NCI-H69 (cell line): ENCODE results near the gene EDA.
A peak's percentile ranks its signal among the peaks of the same experiment; 100 is the strongest.
"Not testable (repeated sequence)": the region's sequence is repeated elsewhere in the genome, so short reads cannot be mapped to it uniquely, and the experiment has no call there.

ENCODE experiments used
- DNase-seq: peaks from one replicate; lab custom pipeline; 2025; lab: John Stamatoyannopoulos, UW

Gene EDA

DNA sequence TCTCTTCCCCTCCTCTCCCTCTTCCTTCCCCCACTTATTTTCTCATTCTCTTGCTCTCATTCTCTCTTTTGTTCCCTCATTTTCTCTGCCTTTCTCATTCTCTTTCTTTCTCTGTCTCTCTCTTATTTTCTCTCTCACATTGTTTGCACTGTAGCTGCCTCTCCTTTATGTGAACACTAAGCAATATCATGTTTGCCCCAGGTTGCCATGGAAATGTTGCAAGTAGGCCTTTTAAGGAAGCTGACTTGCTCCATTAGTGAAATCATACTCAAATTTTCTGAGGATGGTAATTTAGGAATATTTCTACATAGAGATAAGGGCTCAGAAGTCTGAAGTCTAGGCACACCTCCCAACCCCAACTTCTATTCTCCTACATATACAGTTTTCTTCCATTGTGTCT, 130.1 kb downstream of the EDA start:
- DNase-seq: no peak

- DNase-seq: no peak
Measured at GRCh38 chrX:69748055-69748454, 132.1 kb downstream of the EDA start.

- DNase-seq: no peak
Measured at GRCh38 chrX:69759921-69760625, 144.2 kb downstream of the EDA start.

- DNase-seq: no peak
Measured at GRCh38 chrX:69761633-69762032, 145.7 kb downstream of the EDA start.

DNA sequence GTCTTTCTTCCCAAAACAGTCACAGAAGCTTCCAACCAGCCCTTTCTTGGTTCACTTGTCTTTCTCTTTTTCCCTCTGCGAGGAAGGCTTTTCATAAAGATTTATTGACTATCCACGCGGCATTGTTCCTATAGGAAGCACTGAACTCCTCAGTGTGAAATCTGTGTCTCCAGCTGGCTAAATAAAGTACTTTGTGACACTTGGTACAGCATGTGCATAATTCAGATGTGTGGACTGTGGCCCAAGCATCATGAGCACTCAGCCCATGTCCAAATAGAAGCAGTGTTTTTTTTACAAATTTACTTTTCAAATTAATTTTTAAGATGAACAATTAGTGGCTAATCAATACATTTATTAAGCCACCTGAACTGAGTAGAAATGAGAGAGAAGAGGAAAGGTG, 146.4 kb downstream of the EDA start:
- no peak for DNase-seq

- no peak for DNase-seq
Measured at GRCh38 chrX:69793260-69793935, 177.5 kb downstream of the EDA start.

GRCh38 chrX:69795702-69796101, 179.8 kb downstream of the EDA start:
- DNase-seq: no peak

DNA sequence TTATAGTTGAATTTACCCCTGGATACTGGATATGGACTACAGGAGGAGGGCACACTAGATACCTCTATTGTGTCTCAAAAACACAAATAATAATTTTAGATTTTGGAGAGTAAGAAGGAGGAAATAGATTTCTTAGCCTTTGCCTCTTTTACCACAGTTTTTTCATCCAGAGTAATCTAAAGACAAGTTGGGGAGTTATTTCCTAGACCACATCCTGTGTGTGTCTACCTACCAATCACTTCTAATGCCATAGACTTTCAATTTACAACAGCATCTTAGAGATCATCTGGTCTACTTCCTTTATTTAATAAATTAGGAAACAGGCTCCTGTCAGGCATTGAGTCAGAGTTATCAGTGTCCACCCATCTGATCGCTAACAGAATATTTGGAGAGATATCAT, 191.5 kb downstream of the EDA start:
- no peak for DNase-seq

GRCh38 chrX:69808375-69808774, 192.5 kb downstream of the EDA start:
- no peak for DNase-seq

DNA sequence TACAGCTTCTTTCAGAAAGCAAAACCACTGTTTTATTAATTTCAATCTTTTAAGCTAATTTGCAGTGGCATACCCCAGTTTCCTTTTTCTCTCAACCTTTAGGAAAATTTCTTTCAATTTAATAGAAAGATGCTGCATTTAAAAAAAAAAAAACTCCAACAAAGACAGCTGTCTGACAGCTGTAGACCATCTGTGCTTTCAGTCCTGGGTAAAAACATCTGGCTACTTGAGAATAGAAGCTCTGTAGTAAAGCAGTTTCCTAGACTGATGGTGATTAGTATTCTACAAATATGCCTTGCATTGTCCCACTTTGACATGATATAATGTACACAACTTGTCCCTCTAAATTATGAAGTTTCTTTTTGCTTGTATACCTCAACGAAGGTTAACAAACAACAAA, 197.8 kb downstream of the EDA start:
- no peak for DNase-seq

DNA sequence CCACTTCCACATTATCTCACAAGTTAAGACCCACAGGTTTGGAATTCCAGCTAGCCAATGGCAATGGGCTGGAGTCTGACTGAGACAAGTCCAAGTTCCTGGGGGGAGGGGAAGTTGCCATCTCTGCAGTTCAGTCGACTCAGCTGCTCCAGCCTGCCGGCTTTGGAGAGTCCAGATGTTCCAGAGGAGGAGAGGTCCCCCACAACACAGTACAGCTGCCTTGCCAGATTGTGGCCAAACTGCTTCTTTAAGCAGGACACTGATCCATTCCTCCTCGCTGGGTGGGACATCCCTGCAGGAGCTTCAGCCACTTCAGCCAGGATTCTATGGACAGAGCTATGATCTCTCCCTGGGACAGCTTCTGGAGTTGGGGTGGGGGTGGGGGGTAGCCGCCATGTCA, 199.2 kb downstream of the EDA start:
- no peak for DNase-seq

- no peak for DNase-seq
Measured at GRCh38 chrX:69815519-69815918, 199.6 kb downstream of the EDA start.

GRCh38 chrX:69844636-69845035, 228.7 kb downstream of the EDA start:
- DNase-seq: no peak

DNA sequence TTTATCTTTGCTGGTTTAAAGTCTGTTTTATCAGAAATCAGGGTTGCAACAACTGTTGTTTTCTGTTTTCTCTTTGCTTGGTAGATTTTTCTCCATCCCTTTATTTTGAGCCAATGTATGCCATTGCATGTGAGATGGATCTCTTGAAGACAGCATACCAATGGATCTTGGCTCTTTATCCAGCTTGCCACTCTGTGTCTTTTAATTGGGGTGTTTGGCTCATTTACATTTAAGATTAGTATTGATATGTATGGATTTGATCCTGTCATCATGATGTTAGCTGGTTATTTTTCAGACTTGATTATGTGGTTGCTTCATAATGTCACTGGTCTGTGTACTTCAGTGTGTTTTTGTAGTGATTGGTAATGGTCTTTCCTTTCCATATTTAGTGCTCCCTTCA, 244.1 kb downstream of the EDA start:
- DNase-seq: not testable (repeated sequence)

- DNase-seq: no peak
Measured at GRCh38 chrX:69876221-69876620, 260.3 kb downstream of the EDA start.

DNA sequence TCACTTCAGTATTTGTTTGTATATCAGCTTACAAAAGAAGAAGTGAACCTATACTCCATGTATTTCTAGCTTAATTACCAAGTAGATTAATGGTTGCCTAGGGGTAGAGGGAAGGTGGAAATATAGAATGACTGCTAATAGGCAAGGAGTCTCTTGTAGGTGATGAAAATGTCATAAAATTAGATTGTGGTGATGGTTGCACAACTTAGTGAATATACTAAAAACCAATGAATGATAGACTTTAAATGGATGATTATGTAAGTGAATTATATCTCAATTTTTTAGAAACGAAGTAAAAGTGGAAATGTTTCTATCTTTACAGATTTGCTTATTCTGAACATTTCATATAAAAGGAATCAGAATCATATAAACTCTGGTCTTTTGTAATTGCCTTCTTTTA, 268.3 kb downstream of the EDA start:
- DNase-seq: no peak

DNA sequence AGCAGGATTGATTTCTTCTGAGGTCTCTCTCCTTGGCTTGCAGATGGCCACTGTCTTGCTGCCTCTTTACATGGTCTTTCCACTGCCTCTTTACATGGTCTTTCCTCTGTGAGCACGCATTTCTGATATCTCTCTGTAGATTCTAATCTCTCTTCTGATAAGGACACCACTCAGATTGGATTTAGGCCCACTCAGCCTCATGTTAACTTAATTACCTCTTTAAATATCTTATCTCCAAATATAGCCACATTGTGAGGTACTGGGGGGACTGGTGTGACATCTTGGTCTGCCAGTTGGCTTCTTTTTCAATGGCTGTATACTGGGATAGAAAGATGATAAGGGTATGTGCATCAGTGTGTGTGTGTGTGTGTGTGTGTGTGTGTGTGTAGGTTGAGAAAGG, 280.1 kb downstream of the EDA start:
- no peak for DNase-seq

DNA sequence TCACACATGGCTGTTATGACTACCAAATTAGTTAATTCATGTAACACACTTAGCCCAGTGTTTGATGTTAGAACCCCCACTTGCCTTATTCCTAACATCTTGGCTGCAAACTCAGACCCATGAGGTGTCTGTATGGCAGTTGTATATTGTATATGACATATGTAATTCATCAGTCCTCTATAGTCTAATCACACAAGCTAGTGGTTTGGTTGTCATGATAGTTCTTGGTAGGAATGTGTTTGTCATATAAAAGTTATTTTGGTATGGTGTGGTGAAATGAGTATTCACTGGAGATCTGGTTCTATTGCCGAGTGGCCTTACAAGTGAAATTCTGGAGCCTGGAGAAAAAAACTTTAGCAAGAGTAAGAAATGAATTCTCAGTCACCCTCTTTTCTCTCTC, 284.6 kb downstream of the EDA start:
- no peak for DNase-seq

GRCh38 chrX:69906447-69906846, 290.5 kb downstream of the EDA start:
- DNase-seq: no peak

- no peak for DNase-seq
Measured at GRCh38 chrX:69914781-69915180, 298.9 kb downstream of the EDA start.

DNA sequence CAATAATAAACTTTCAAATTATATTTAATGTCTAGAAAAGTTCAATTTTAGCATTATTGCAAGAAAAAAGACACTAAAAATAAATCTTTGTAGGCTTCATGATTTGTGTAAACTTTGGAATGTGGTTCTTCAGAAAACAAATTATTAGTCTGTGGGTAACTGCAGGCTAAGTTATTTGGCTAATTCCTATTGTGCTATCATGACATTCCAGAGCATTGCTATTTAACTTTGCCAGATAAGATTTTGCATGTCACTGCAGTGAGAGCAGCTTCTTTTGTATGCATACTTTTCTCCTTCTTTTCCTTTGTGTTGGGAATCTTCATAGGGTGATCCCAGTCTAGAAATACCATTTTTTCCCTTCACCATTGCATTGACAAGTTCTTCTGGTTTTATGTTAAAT, 303.8 kb downstream of the EDA start:
- no peak for DNase-seq

DNA sequence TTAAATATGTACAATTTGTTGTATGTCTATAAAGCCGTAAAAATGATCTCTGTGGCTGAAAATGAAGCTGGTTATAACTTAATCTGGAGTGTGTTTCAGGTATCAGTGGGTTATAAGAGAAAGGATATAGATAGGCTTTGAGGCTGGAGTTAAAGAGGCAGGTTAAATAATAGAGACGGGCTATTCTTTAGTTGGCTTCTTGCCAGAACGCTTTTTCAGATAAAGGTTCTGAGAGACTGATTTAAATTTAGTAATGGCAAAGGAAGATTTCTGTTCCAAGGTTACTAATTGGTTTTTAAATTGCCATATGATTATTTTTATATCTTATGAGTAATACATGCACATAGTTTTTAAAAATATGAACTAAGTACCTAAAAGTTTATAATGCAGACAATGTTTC, 316.4 kb downstream of the EDA start:
- DNase-seq: no peak

- DNase-seq: peak; percentile 1
Measured at GRCh38 chrX:69948276-69948797, 332.4 kb downstream of the EDA start.

- peak; percentile 9 for DNase-seq
Measured at GRCh38 chrX:69951753-69952152, 335.8 kb downstream of the EDA start.
